ENCODE data around the gene BRD1.

GRCh38 chr22:49795521-49795920, 32.2 kb downstream of the BRD1 start:
- TF ChIP-seq, protein P1, sequence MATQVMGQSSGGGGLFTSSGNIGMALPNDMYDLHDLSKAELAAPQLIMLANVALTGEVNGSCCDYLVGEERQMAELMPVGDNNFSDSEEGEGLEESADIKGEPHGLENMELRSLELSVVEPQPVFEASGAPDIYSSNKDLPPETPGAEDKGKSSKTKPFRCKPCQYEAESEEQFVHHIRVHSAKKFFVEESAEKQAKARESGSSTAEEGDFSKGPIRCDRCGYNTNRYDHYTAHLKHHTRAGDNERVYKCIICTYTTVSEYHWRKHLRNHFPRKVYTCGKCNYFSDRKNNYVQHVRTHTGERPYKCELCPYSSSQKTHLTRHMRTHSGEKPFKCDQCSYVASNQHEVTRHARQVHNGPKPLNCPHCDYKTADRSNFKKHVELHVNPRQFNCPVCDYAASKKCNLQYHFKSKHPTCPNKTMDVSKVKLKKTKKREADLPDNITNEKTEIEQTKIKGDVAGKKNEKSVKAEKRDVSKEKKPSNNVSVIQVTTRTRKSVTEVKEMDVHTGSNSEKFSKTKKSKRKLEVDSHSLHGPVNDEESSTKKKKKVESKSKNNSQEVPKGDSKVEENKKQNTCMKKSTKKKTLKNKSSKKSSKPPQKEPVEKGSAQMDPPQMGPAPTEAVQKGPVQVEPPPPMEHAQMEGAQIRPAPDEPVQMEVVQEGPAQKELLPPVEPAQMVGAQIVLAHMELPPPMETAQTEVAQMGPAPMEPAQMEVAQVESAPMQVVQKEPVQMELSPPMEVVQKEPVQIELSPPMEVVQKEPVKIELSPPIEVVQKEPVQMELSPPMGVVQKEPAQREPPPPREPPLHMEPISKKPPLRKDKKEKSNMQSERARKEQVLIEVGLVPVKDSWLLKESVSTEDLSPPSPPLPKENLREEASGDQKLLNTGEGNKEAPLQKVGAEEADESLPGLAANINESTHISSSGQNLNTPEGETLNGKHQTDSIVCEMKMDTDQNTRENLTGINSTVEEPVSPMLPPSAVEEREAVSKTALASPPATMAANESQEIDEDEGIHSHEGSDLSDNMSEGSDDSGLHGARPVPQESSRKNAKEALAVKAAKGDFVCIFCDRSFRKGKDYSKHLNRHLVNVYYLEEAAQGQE (IDR thresholded peaks at IDR 0.05; ENCODE audit: unreplicated experiment): no peak
- TF ChIP-seq, protein P2, sequence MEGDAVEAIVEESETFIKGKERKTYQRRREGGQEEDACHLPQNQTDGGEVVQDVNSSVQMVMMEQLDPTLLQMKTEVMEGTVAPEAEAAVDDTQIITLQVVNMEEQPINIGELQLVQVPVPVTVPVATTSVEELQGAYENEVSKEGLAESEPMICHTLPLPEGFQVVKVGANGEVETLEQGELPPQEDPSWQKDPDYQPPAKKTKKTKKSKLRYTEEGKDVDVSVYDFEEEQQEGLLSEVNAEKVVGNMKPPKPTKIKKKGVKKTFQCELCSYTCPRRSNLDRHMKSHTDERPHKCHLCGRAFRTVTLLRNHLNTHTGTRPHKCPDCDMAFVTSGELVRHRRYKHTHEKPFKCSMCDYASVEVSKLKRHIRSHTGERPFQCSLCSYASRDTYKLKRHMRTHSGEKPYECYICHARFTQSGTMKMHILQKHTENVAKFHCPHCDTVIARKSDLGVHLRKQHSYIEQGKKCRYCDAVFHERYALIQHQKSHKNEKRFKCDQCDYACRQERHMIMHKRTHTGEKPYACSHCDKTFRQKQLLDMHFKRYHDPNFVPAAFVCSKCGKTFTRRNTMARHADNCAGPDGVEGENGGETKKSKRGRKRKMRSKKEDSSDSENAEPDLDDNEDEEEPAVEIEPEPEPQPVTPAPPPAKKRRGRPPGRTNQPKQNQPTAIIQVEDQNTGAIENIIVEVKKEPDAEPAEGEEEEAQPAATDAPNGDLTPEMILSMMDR (conservative IDR thresholded peaks at IDR 0.05; ENCODE audit: low read depth in 2 of 2): no peak
- no peak for TF ChIP-seq EZH2 (IDR thresholded peaks at IDR 0.05; ENCODE audit: low read depth, unreplicated experiment)

All from GM23338 (cell line).